Measurements from ENCODE around the gene CAMTA2.
"Not testable (repeated sequence)": the region's sequence is repeated elsewhere in the genome, so short reads cannot be mapped to it uniquely, and the experiment has no call there.

CAMTA2 gene

GRCh38 chr17:5031365-5032082 lies 44.0 kb upstream of the CAMTA2 start:
- Histone ChIP-seq H3K27me3 (ENCODE audit: low read length) (no peaks in the 10 kb centered on the region), H3K9ac (ENCODE audit: low read length) (peak overlapping the region; percentile 35; the same call in 1 of the 2 replicates), H3K27ac (ENCODE audit: low read depth, low read length) (no peak overlapping the region)

GRCh38 chr17:5030168-5030567 lies 42.7 kb upstream of the CAMTA2 start:
- H2AFZ ChIP-seq (ENCODE audit: low read depth, low read length, severe bottlenecking); H3K27me3 ChIP-seq (ENCODE audit: low read length); H3K9me3 ChIP-seq (ENCODE audit: insufficient read depth, low read length); H3K79me2 ChIP-seq (ENCODE audit: insufficient read depth, low read length); H3K36me3 ChIP-seq (ENCODE audit: low read length); H3K4me3 ChIP-seq (ENCODE audit: insufficient read depth, low read length, poor library complexity, severe bottlenecking); H3K4me2 ChIP-seq (ENCODE audit: low read depth, low read length, poor library complexity, severe bottlenecking); H4K20me1 ChIP-seq (ENCODE audit: low read depth, low read length); H3K27ac ChIP-seq (ENCODE audit: low read depth, low read length); H3K9me2 ChIP-seq (replicated peaks; ENCODE audit: insufficient read depth, low read length); H3F3A ChIP-seq (ENCODE audit: insufficient read depth); H3K9ac ChIP-seq (ENCODE audit: low read length): not testable (repeated sequence)

More at GRCh38 chr17:5031365-5032082, 44.0 kb upstream of the CAMTA2 start:
- H2AFZ ChIP-seq (ENCODE audit: low read depth, low read length, severe bottlenecking): peak overlapping the region; percentile 78
- H3K9me2 ChIP-seq (replicated peaks; ENCODE audit: insufficient read depth, low read length): no peaks in the 10 kb centered on the region
- no peaks in the 10 kb centered on the region for H3K9me3 ChIP-seq (ENCODE audit: insufficient read depth, low read length)
- no peaks in the 10 kb centered on the region for H3K79me2 ChIP-seq (ENCODE audit: insufficient read depth, low read length)
- H3K36me3 ChIP-seq (ENCODE audit: low read length): no peaks in the 10 kb centered on the region
- H3K4me3 ChIP-seq (ENCODE audit: insufficient read depth, low read length, poor library complexity, severe bottlenecking): peak overlapping the region; percentile 37
- H3K4me2 ChIP-seq (ENCODE audit: low read depth, low read length, poor library complexity, severe bottlenecking): peak overlapping the region; percentile 50
- H4K20me1 ChIP-seq (ENCODE audit: low read depth, low read length): no peaks in the 10 kb centered on the region
- H3F3A ChIP-seq (ENCODE audit: insufficient read depth): peaks cover 5% of the 10 kb centered on the region; the same call in 1 of the 2 replicates
- TF ChIP-seq CTCF (IDR thresholded peaks at IDR 0.05; ENCODE audit: insufficient read depth, low read length, poor library complexity, severe bottlenecking) (peak; percentile 52), EZH2phosphoT487 (conservative IDR thresholded peaks at IDR 0.05; ENCODE audit: low read length) (no peak)

- Histone ChIP-seq H3K36me3 (ENCODE audit: low read length) (no peaks in the 10 kb centered on the region), H3F3A (ENCODE audit: insufficient read depth) (peaks cover 5% of the 10 kb centered on the region; the same call in 1 of the 2 replicates), H3K9me3 (ENCODE audit: insufficient read depth, low read length) (no peaks in the 10 kb centered on the region), H3K27me3 (ENCODE audit: low read length) (no peaks in the 10 kb centered on the region), H3K9ac (ENCODE audit: low read length) (no peak overlapping the region), H3K9me2 (replicated peaks; ENCODE audit: insufficient read depth, low read length) (no peaks in the 10 kb centered on the region), H3K79me2 (ENCODE audit: insufficient read depth, low read length) (no peaks in the 10 kb centered on the region), H2AFZ (ENCODE audit: low read depth, low read length, severe bottlenecking) (no peak overlapping the region), H3K4me3 (ENCODE audit: insufficient read depth, low read length, poor library complexity, severe bottlenecking) (no peak overlapping the region), H4K20me1 (ENCODE audit: low read depth, low read length) (no peaks in the 10 kb centered on the region), H3K27ac (ENCODE audit: low read depth, low read length) (no peak overlapping the region), H3K4me2 (ENCODE audit: low read depth, low read length, poor library complexity, severe bottlenecking) (no peak overlapping the region)
- TF ChIP-seq CTCF (IDR thresholded peaks at IDR 0.05; ENCODE audit: insufficient read depth, low read length, poor library complexity, severe bottlenecking): no peak
- TF ChIP-seq EZH2phosphoT487 (conservative IDR thresholded peaks at IDR 0.05; ENCODE audit: low read length): no peak
Observed at GRCh38 chr17:5027916-5028315, 40.4 kb upstream of the CAMTA2 start.

GRCh38 chr17:5027299-5027698 lies 39.8 kb upstream of the CAMTA2 start:
- H3K9me2 ChIP-seq (replicated peaks; ENCODE audit: insufficient read depth, low read length): no peaks in the 10 kb centered on the region
- no peak overlapping the region for H2AFZ ChIP-seq (ENCODE audit: low read depth, low read length, severe bottlenecking)
- H3K36me3 ChIP-seq (ENCODE audit: low read length): no peaks in the 10 kb centered on the region
- TF ChIP-seq EZH2phosphoT487 (conservative IDR thresholded peaks at IDR 0.05; ENCODE audit: low read length) (no peak), CTCF (IDR thresholded peaks at IDR 0.05; ENCODE audit: insufficient read depth, low read length, poor library complexity, severe bottlenecking) (no peak)
- H3K4me2 ChIP-seq (ENCODE audit: low read depth, low read length, poor library complexity, severe bottlenecking): no peak overlapping the region
- no peak overlapping the region for H3K9ac ChIP-seq (ENCODE audit: low read length)
- H3K27ac ChIP-seq (ENCODE audit: low read depth, low read length): no peak overlapping the region
- H3K79me2 ChIP-seq (ENCODE audit: insufficient read depth, low read length): no peaks in the 10 kb centered on the region
- no peaks in the 10 kb centered on the region for H3K9me3 ChIP-seq (ENCODE audit: insufficient read depth, low read length)
- H3K27me3 ChIP-seq (ENCODE audit: low read length): no peaks in the 10 kb centered on the region
- H3F3A ChIP-seq (ENCODE audit: insufficient read depth): peaks cover 2% of the 10 kb centered on the region; the same call in 1 of the 2 replicates
- no peaks in the 10 kb centered on the region for H4K20me1 ChIP-seq (ENCODE audit: low read depth, low read length)
- no peak overlapping the region for H3K4me3 ChIP-seq (ENCODE audit: insufficient read depth, low read length, poor library complexity, severe bottlenecking)
